ENCODE data around the gene ELMOD3. TPM values are rescaled to one million over a fixed set of nuclear protein-coding genes. Genes with fewer than 3 reads are reported as not detected.
"Not testable (repeated sequence)": the region's sequence is repeated elsewhere in the genome, so short reads cannot be mapped to it uniquely, and the experiment has no call there.

Gene ELMOD3
- total RNA-seq, 1 experiment from 2014 or later: 7.1 TPM

DNA sequence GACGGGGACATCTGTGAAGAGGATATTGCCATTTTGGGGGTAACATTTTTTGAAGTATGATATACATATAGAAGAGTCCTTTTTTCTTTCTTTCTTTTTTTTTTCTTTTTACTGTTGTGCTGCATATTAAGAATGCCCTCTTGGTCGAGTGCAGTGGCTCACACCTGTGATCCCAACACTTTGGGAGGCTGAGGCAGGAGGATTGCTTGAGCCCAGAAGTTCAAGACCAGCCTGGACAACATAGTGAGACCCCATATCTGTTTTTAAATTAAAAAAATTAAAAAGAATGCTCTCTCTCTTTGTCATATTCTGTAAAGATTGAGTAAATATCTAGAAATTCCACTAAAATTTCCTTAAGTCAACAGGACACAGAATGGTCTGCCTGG lies 67.5 kb downstream of the ELMOD3 start:
- no peak for DNase-seq (ENCODE audit: low spot score)

DNA sequence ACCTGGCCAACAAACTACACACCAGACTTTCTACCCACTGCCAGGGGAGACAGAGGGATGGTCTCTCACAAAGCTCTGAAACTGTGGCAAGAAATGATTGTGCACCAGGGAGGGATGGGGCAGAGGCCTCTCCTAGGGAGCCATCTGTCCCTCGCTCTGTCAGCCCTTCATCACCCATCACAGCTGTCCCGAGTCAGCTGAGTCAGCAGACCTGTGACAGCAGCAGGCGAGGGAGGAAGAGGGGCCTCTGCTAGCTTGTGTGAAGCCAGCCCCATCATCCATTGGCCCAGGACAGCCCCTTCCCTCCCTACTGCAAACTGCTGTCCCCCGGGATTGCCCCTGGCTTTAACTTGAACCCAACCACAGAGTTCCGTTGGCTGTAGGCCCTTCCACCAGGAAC lies 69.0 kb downstream of the ELMOD3 start:
- no peak for DNase-seq (ENCODE audit: low spot score)

DNA sequence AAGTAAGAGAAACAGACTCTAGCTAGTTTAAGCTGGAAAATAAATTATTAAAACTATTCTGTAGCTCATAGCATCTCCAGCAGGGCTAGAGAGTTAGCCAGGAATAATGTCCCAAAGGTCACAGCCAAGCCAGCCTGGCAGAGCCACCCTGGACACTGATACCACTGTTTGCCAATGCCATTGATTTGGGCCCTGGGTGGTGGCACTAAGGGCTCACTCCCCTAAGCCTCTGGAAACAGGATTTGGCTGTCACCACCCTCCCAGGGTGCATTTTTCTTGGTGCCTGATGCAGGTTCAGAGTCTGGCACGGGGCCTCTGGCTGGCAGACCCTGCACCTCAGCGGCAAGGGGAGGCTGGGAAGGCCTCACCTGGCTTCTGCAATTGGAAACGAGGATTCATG lies 71.0 kb downstream of the ELMOD3 start:
- DNase-seq (ENCODE audit: low spot score): no peak

DNA sequence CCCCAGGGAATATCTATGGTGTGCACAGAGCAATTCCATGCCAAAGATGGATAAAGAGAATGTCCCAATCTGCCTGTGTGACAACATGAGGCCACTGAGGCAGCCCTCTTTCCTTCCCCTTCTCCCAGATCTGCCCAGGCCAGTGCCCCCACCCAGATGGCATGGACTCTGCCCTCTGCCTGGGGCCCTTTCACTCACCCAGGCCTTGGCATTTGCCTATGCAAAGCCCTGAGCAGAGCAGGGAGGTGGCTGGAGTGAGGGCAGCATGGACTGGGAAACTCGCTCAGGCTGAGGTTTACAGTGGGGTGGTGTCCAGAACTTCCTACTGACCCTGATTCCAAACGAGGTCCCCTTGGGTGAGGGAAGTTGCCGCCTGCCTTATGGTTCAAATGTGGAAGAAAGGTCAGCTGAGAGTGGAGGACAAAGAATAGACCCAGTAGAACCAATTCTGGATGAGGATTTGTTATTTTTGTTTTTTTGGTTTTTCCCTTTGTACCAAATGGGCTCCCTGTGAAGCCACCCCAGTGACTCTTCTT lies 72.8 kb downstream of the ELMOD3 start:
- no peak for DNase-seq (ENCODE audit: low spot score)

DNA sequence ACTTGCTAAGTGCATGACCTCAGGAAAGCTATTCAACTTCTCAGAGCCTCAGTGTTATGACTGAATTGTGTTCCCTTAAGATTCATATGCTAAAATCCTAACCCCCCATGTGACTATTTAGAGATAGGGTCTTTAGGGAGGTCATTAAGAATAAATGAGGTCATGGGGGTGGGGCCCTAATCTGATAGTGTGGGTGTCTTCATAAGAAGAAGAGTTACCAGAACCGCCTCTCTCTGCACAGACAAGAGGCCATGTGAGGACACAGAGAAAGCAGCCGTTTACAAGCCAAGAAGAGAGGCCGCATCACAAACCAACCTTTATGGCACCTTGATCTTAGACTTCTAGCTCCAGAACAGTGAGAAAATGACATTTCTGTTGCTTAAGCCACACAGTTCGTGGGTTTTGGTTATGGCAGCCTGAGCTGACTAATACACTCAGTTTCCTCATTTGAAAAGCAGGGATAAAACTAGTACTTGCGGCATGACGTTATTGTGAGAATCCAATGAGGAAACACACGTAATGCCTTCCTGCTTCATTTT lies 73.8 kb downstream of the ELMOD3 start:
- DNase-seq (ENCODE audit: low spot score): no peak

DNA sequence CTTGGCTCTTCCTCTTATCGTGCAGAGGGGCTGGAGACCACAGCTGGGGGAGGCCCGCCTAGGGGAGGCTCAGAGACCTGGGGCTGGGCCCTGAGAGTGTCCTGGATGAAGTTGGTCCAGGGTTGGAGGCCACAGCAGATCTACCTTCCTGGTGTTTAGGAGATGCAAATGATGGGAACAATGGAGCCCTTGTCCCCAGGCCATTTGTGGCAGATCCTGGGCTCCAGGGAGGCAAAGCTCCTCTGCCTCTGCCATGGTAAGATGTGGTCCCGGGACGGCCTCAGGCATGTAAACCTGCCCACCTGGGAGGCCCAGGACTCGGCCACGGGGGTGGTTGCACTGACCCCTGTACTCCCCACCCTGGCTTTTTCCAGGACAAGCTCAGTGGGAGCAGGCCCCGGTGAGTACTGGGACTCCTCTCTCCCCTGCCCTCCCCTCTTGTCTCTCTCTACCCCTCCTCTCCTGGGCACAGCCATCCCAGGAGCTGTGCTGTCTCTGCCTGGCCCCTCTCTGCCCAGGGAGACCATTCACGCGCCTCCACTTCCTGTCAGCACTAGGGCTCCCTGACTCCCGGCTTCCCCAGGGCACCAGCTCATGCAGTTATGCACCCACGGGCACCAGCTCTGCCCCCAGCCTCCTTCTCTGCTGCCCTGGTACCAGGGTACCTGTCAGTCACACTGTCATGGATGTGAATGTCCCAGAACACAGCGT lies 74.8 kb downstream of the ELMOD3 start:
- no peak for DNase-seq (ENCODE audit: low spot score)

DNA sequence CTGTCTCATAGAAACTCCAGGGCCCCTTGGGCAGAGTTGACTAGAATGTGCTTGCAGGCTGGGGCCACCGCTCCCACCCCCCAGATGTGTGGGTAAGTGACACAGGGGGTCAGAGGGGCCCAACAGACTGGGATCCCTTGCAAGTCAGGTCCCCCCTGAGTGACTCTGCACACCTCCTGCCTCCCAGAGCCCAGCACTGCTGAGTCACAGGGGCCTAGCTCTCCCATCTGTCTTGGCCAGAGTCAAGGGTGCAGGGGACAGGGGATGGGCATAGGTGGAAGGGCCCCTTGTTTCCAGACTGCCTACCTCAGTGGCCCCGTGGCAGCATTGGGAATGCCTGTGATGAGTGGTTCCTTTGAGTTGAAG lies 75.3 kb downstream of the ELMOD3 start:
- no peak for DNase-seq (ENCODE audit: low spot score)

DNA sequence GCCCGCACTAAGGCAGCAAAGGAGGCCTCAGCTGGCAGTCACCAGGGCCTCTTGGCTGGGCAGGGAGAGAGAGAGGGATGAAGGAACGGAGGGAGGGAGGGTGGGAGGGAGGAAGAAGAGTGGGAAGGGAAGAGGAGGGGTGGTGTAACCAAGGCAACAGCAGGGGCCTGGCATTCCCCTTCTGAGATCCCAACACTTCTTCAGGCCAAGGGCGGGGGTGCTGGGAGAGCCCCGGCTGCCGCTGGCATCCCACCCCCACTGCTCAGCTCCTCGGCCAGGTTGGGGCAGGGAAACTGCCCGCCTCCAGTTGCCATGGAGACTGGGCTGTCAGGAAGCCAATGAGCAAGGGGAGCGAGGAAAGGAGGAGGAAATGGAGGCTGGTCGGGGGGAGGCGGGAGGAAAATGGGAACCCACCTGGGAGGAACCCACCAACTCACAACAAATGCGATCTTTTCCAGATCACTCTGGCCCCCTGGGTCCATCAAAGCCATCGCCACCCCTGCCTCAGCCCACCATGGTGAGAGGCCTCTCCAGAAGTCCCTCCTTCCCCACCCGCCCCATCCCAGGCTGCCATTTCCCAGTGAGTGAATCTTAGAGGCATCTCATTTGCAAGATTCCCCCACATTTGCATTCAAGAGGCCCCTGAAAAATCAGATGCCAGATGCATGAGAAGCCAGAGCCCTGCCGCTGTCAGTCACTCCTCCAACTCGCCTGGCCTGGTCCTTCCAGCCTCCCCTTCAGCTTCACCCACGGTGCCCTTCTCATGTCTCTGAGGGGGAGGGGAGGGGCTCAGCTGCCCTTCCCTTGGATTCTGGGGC lies 76.4 kb downstream of the ELMOD3 start:
- no peak for DNase-seq (ENCODE audit: low spot score)

DNA sequence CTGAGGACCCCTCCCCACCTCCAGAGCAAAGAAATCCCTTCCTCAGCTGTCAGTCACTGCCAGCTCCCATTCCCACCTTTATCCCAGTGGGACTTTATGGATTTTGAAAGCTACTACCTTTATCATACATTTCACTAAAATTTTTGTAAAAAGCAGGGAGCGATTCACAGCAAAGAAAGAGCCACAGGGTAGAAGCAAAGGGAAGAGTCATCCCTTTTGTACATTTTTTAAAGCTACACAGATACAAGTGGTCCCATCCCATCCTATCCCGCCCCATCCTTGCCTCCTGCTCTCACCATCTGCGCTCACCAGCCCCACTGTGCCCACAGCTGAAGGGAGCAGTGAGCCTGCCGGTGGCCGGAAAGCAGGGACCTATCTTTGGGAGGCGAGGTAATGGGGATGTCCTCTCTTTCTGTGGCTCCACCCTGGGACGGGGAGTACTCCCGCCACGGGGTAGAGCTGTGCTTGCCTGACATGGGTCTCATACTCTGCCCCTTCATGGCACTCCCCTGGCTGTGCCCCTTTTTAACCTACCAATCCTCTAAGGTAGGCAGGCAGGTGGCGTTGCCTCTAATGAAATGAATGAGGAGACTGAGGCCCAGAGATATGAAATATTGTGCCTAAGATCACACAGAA lies 77.1 kb downstream of the ELMOD3 start:
- no peak for DNase-seq (ENCODE audit: low spot score)

DNA sequence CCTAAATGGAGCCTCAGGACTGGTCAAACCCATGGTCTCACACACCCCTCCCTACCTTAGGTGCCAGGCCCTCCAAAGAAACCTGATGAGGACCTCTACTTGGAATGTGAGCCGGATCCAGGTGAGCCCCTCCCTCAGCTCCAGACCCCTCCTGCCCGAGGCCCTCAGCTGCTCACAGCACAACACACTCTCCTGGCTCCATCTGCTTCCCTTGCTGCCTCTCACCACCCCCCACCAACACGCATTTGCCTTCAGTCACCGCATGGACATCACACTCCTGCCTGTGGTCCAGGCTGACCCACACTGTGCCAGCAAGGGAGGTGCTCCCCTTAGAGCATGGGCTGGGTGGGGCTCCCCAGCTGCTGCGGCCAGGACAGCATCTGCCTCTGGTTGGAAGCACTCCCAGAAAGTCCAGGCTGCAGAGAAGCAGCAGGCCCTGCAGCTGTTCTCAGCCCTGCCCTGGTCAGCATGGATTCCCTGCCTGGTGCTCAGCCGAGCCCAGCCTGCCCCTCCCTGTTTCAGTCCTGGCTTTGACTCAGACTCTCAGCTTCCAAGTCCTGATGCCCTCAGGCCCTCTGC lies 79.0 kb downstream of the ELMOD3 start:
- peak; percentile 54 for DNase-seq (ENCODE audit: low spot score)

DNA sequence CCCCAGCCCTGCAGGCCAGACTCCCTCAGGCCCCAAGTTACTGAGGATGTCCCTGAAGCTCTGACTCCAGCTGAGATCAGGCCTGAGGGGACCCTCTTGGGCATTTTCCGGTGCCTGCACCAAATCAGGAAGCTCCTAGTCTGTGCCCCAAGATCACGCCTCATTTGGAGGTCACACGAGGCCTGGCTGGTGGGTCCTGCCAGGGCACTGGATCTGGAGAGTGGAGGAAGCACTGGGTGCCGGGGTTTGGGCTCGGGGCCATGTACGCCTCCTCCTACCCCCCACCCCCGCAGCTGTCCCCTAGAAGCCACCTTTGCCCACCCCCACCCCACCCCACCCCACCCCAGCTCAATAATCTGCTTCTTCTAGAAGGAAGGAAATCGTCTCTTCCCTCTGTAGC lies 80.1 kb downstream of the ELMOD3 start:
- no peak for DNase-seq (ENCODE audit: low spot score)

DNA sequence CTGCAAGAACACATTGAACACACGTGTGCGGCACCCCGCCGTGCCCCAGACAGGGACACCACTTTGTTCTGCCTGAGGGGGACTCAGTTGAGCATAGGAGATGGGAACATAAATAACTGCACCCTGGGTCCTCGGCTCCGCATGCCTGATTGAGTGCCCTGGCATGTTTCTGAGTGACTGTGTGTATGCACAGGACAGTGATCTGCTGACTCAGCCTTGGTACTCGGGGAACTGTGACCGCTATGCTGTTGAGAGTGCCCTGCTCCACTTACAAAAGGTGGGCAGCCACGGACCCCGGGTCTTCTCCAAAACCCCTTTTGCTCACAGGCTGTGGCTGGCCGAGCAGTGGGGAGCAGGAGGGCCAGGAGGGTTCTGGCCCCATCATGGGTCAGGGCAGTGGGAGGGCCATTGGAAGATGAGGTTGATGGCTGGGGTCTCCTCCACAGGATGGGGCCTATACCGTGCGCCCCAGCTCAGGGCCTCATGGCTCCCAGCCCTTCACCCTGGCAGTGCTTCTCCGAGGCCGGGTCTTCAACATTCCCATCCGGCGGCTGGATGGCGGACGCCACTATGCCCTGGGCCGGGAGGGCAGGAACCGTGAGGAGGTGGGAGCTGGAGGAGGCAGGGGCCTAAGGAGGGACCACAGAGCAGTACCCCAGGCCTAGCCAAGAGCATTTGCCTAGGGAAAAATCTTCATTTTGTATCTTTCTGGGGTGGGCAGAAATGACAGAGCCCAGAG lies 80.8 kb downstream of the ELMOD3 start:
- no peak for DNase-seq (ENCODE audit: low spot score)

DNA sequence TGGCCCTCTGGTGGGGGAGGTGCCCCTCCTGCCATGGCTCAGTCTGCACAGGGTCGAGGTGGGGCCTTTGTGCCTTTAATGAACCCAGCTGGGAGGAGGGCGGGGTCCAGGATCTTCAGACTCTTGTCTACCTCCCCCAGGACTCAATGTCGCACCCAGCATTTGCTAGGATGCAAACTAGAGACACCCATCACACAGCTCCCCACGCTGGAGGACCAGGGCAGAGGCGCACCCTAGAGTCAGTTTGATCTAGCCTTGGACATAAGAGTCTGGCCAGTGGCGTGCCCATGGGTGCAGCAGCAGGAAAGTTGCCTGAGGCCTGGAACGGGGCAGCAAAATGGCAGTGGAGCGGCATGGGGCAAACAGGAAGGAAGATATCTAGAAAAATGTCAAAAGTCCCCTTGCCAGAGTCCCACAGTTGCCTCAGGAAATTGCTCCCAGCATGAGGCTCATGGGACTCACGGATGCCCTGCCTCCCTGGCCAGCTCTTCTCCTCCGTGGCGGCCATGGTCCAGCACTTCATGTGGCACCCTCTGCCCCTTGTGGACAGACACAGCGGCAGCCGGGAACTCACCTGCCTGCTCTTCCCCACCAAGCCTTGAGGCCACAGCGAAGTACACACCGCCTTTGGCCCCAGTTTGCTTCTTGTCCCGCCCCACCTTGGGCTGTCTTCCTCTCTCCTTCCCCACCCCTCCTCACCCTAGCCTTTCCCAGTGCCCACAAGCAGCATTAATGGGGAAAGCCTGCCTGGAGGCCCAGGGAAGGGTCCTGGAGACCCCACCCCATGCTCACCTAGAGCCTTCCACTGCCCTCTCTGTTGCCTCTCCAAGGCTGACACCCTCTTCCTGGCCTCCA lies 81.6 kb downstream of the ELMOD3 start:
- DNase-seq (ENCODE audit: low spot score): peak; percentile 77

DNA sequence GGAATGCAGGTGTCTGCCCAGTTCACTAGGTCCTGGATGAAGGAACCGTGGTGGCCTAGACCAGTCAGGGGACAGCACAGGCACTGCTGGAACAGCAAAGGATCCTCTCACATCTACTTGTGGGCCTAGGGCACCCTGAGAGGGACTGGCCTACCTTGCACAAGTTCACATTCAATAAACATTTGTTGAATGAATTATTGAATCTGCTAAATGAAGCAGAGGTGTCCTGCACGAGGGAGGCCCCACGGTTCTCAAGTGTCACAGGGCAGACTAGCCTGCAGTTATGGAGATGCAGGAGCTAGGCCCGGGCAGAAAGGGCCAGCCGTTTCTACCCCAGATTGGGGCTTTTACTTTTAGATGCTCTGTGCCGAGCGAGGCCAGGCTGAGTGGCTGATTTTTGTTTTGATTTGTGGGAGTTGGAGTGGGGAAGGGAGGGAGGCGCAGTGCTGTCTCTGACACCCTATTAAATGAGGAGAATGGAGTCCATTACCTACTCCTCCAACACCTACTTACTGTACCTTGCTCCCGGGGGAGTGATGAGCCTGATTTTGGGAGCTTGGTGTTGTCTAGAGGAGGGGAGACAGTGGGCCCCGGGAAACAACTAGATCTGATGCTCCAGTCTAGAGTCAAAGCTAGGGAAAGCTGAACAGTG lies 82.4 kb downstream of the ELMOD3 start:
- peak; percentile 55 for DNase-seq (ENCODE audit: low spot score)

DNA sequence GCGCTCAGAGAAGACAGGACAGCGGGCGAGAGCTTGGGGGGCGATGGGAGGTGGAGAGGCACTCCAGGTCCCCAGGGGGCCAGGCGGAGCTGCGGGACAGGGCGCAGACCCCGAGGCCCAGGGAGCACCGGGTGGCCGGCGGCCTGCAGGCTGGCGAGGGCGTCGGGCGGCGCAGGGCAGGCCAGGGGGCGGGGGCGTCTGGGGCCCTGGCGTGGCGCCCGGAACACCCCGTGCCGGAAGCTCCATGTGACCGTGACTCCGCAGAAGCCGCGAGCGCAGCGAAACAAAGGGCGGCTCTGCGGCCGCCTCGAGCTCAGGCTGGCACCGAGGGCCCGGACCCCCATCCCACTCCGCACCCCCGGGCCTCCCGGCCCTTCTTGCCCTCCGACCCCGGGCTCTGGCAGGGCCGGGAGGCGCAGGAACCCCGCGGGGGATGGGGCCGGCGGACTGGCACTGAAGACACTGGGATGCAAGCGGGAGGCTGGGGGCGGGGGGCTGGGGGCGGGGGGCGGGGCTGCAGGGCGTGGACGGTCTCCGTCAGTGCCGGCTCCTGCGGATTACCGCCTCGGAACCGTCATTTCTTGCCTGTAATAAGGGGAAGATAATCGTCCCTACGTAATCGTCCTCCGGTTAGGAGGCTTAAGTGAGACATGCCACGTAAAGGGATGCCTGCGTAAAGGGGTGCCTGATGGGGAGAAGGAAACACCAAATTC lies 83.1 kb downstream of the ELMOD3 start:
- DNase-seq (ENCODE audit: low spot score): peak; percentile 81

DNA sequence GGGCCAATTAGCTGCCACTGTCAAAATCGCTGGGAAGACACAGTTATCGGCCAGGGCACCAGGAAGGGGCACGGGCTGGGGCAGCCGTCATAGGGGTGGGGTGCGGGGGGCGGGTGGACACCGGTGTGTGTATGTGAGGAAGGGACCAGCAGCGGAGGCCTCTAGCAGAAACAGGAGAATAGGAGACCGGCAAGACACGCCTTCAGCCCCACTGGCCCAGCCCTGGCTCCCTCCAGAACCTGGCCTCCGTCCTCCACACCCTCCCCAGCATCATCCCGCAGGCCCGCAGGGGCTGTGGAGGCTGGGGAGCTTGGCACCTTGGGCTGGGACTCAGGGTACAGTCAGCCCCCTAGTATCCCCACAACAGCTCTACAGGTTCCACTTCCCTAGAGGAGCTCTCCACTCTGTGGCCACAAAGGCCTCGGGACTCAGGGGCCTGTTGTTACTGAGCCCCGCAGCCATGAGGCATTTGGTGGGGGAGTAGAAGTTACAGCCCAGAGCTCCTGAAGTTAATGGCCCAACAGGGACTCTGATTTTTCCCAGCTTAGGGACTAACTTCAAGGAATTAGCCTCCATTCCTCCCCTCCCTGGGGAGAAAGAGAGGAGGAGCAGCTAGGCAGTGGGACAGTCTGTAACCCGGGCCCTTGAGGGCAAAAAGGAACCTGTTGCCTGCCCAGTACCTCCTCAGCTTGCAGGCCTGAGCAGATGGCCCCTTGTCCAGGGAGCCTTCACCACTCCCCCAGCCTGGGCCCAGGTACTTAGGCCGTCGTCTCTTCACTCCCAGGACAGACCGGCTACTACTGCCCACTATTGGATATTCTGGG lies 83.8 kb downstream of the ELMOD3 start:
- DNase-seq (ENCODE audit: low spot score): no peak

DNA sequence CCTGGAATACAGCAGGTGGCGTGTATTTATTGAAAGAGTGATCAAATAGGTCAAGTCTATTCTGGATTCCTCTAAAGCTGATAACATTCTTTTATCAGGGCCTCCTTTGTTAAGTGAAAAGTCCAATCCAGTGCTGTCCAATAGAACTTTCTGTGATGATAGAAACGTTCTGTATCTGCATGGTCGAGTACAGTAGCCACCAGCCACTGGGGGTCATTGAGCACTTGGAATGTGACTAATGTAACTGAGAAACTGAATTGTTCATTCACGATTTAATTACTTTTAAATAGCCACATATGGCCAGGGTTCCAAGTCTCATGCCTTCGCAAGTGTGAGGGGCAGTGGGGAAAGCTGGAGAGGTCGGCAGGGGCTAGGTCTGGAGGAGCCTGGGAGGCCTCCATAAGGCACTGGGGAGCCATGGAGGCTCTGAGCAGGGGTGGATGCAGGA lies 84.5 kb downstream of the ELMOD3 start:
- no peak for DNase-seq (ENCODE audit: low spot score)

DNA sequence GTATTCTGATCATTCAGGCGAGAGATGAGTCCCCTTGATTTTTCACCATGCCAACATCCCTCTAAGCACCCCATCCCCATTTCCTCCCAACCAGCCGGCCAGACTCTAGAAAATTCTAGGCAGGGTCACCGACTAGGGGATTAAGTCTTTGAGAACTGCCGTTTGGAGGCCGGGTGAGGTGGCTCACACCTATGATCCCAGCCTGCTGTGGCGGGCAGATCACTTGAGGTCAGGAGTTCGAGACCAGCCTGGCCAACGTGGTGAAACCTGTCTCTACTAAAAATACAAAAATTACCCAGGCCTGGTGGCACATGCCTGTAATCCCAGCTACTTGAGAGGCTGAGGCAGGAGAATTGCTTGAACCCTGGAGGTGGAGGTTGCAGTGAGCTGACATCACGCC lies 85.0 kb downstream of the ELMOD3 start:
- not testable (repeated sequence) for DNase-seq (ENCODE audit: low spot score)

Measured in HT-29 (cell line).